Activated naive CD8-positive, alpha-beta T cell (primary cell): ENCODE data around the gene GPRC6A.
A peak's percentile ranks its signal among the peaks of the same experiment; 100 is the strongest.
"Not testable (repeated sequence)": the region's sequence is repeated elsewhere in the genome, so short reads cannot be mapped to it uniquely, and the experiment has no call there.

Experiments
- H3K27ac Mint-ChIP-seq: one replicate; pipeline ENCODE4 v1.8.0; 2021; ENCODE audit warnings: mixed read lengths
- H3K27me3 Mint-ChIP-seq: one replicate; pipeline ENCODE4 v1.8.0; 2021; ENCODE audit warnings: mixed read lengths
- H3K36me3 Mint-ChIP-seq: one replicate; pipeline ENCODE4 v1.8.0; 2021; ENCODE audit warnings: mixed read lengths
- H3K4me1 Mint-ChIP-seq: one replicate; pipeline ENCODE4 v1.8.0; 2021; ENCODE audit warnings: low read depth, mixed read lengths
- H3K4me3 Mint-ChIP-seq: one replicate; pipeline ENCODE4 v1.8.0; 2021; ENCODE audit warnings: mild to moderate bottlenecking, mixed read lengths
- H3K9me3 Mint-ChIP-seq: one replicate; pipeline ENCODE4 v1.8.0; 2021; ENCODE audit warnings: low read depth, mixed read lengths

Gene GPRC6A

GRCh38 chr6:116816336-116816735 is 12.5 kb downstream of the GPRC6A start:
- not testable (repeated sequence) for H3K4me1 Mint-ChIP-seq, H3K36me3 Mint-ChIP-seq, H3K27me3 Mint-ChIP-seq, H3K4me3 Mint-ChIP-seq, H3K27ac Mint-ChIP-seq
- peaks cover 12% of the 10 kb centered on the region for H3K9me3 Mint-ChIP-seq

- Mint-ChIP-seq H3K4me1 (no peaks in the 10 kb centered on the region), H3K9me3 (peaks cover 17% of the 10 kb centered on the region)
Observed at GRCh38 chr6:116812051-116812650, 16.7 kb downstream of the GPRC6A start.

GRCh38 chr6:116801971-116802370 is 26.9 kb downstream of the GPRC6A start:
- Mint-ChIP-seq H3K27ac (no peak overlapping the region), H3K36me3 (no peaks in the 10 kb centered on the region), H3K9me3 (no peaks in the 10 kb centered on the region), H3K4me1 (no peaks in the 10 kb centered on the region), H3K4me3 (no peak overlapping the region), H3K27me3 (peaks cover 8% of the 10 kb centered on the region)

More at GRCh38 chr6:116812051-116812650, 16.7 kb downstream of the GPRC6A start:
- H3K36me3 Mint-ChIP-seq, result peaks cover 2% of the 10 kb centered on the region
- H3K4me3 Mint-ChIP-seq, result no peak overlapping the region
- no peak overlapping the region for H3K27ac Mint-ChIP-seq
- H3K27me3 Mint-ChIP-seq, result peaks cover 3% of the 10 kb centered on the region

- H3K27me3 Mint-ChIP-seq, result peaks cover 8% of the 10 kb centered on the region
- no peaks in the 10 kb centered on the region for H3K9me3 Mint-ChIP-seq
- H3K36me3 Mint-ChIP-seq, result no peaks in the 10 kb centered on the region
- no peaks in the 10 kb centered on the region for H3K4me1 Mint-ChIP-seq
- H3K4me3 Mint-ChIP-seq, result no peak overlapping the region
- H3K27ac Mint-ChIP-seq, result no peak overlapping the region
Observed at GRCh38 chr6:116799945-116800344, 28.9 kb downstream of the GPRC6A start.

GRCh38 chr6:116797585-116797984 is 31.3 kb downstream of the GPRC6A start:
- Mint-ChIP-seq H3K4me1 (no peaks in the 10 kb centered on the region), H3K27ac (no peak overlapping the region), H3K27me3 (peaks cover 6% of the 10 kb centered on the region), H3K36me3 (no peaks in the 10 kb centered on the region), H3K4me3 (no peak overlapping the region), H3K9me3 (no peaks in the 10 kb centered on the region)

- no peaks in the 10 kb centered on the region for H3K9me3 Mint-ChIP-seq
- no peaks in the 10 kb centered on the region for H3K36me3 Mint-ChIP-seq
- no peak overlapping the region for H3K27ac Mint-ChIP-seq
- no peak overlapping the region for H3K4me3 Mint-ChIP-seq
- H3K27me3 Mint-ChIP-seq, result peaks cover 3% of the 10 kb centered on the region
- no peaks in the 10 kb centered on the region for H3K4me1 Mint-ChIP-seq
Observed at GRCh38 chr6:116793224-116793623, 35.7 kb downstream of the GPRC6A start.

- H3K9me3 Mint-ChIP-seq, result no peaks in the 10 kb centered on the region
- H3K36me3 Mint-ChIP-seq, result no peaks in the 10 kb centered on the region
- no peak overlapping the region for H3K4me3 Mint-ChIP-seq
- H3K27me3 Mint-ChIP-seq, result peaks cover 12% of the 10 kb centered on the region
- H3K27ac Mint-ChIP-seq, result no peak overlapping the region
- H3K4me1 Mint-ChIP-seq, result no peaks in the 10 kb centered on the region
Observed at GRCh38 chr6:116783852-116784251, 45.0 kb downstream of the GPRC6A start.

- H3K27ac Mint-ChIP-seq, result no peak overlapping the region
- no peaks in the 10 kb centered on the region for H3K9me3 Mint-ChIP-seq
- H3K36me3 Mint-ChIP-seq, result no peaks in the 10 kb centered on the region
Observed at GRCh38 chr6:116779573-116780164, 49.2 kb downstream of the GPRC6A start.

GRCh38 chr6:116773886-116774285 is 55.0 kb downstream of the GPRC6A start:
- Mint-ChIP-seq H3K27ac (no peak overlapping the region), H3K4me3 (no peak overlapping the region), H3K36me3 (no peaks in the 10 kb centered on the region), H3K9me3 (no peaks in the 10 kb centered on the region), H3K27me3 (peaks cover 11% of the 10 kb centered on the region), H3K4me1 (no peaks in the 10 kb centered on the region)

More at GRCh38 chr6:116779573-116780164, 49.2 kb downstream of the GPRC6A start:
- peaks cover 14% of the 10 kb centered on the region for H3K27me3 Mint-ChIP-seq
- no peak overlapping the region for H3K4me3 Mint-ChIP-seq
- H3K4me1 Mint-ChIP-seq, result no peaks in the 10 kb centered on the region

GRCh38 chr6:116772450-116772849 is 56.4 kb downstream of the GPRC6A start:
- Mint-ChIP-seq H3K36me3 (no peaks in the 10 kb centered on the region), H3K4me3 (no peak overlapping the region), H3K27ac (no peak overlapping the region), H3K9me3 (no peaks in the 10 kb centered on the region), H3K27me3 (peaks cover 17% of the 10 kb centered on the region), H3K4me1 (no peaks in the 10 kb centered on the region)

- Mint-ChIP-seq H3K9me3 (no peaks in the 10 kb centered on the region), H3K36me3 (no peaks in the 10 kb centered on the region), H3K27me3 (peaks cover 37% of the 10 kb centered on the region), H3K4me1 (peaks cover 11% of the 10 kb centered on the region), H3K4me3 (no peak overlapping the region), H3K27ac (no peak overlapping the region)
Observed at GRCh38 chr6:116767715-116768114, 61.2 kb downstream of the GPRC6A start.

GRCh38 chr6:116766506-116767176 is 62.2 kb downstream of the GPRC6A start:
- Mint-ChIP-seq H3K27me3 (peaks cover 39% of the 10 kb centered on the region), H3K27ac (no peak overlapping the region), H3K4me3 (peak overlapping the region; percentile 74)

GRCh38 chr6:116764961-116765841 is 63.7 kb downstream of the GPRC6A start, which contains the start of gene FAM162B:
FAM162B (minus strand) TSS chr6:116765719; CDS start chr6:116765576, 143 bp downstream.
- Mint-ChIP-seq H3K36me3 (no peaks in the 10 kb centered on the region), H3K4me3 (peak within 1 kb of the TSS; percentile 74), H3K27me3 (peaks cover 34% of the 10 kb centered on the region), H3K4me1 (peaks cover 11% of the 10 kb centered on the region), H3K9me3 (no peaks in the 10 kb centered on the region), H3K27ac (no peak within 1 kb of the TSS)

More at GRCh38 chr6:116766506-116767176, 62.2 kb downstream of the GPRC6A start:
- peaks cover 11% of the 10 kb centered on the region for H3K4me1 Mint-ChIP-seq
- H3K9me3 Mint-ChIP-seq, result no peaks in the 10 kb centered on the region
- no peaks in the 10 kb centered on the region for H3K36me3 Mint-ChIP-seq

GRCh38 chr6:116764629-116764960 is 64.3 kb downstream of the GPRC6A start:
- H3K36me3 Mint-ChIP-seq, result no peaks in the 10 kb centered on the region
- peaks cover 37% of the 10 kb centered on the region for H3K27me3 Mint-ChIP-seq
- peak overlapping the region; percentile 63 for H3K4me3 Mint-ChIP-seq
- H3K9me3 Mint-ChIP-seq, result no peaks in the 10 kb centered on the region
- no peak overlapping the region for H3K27ac Mint-ChIP-seq
- H3K4me1 Mint-ChIP-seq, result peaks cover 11% of the 10 kb centered on the region
